Brain pericyte (primary cell): ENCODE measurements around the gene SMIM27.

Experiments
- DNase-seq: peaks from one replicate; pipeline ENCODE4 v3.0.0-alpha.2; 2012; ENCODE audit warnings: low read depth, low spot score

The SMIM27 gene

DNA sequence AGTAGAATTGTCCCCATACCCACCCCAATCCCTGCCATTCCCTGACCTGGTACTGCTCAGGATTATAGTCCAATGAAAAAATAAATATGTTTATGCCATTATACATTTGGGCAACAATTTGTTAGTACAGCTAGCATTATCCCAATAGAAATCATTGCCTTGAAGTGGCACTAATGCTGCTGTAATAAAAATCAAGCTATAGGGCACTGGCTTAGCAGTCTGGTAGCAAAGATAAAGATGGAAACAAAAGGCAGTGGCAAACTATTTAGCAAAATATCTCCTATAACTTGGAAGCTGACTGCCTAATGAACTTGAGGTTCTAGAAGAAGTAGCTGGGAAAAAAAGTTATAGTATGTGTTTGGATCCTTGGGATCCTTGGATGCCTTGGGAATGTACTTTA lies 2.5 kb downstream of the SMIM27 start:
- no peak for DNase-seq

DNA sequence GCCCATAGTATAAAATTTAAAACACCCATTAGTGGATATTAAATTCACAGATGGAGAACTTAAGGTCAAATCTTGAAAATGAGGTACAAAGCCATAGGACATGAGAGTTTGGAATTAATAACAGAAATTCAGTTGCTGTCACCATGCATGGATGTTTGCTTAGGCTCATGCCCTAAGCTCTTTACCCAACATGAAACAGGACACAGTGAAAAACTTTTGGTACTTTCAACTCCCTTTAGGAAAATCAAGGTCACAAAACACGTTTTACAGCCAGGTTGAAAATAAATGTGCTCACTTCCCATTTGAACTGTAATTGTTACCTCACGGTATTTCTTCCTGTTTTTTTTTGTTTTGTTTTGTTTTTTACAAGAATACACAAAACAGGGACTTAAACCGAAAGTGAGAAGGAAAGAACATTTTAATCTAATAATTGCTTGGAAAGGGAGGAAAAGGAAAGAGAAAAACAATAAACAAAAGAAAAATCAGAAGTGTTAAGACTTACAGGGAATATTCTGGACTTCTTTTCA lies 6.3 kb downstream of the SMIM27 start:
- no peak for DNase-seq

DNA sequence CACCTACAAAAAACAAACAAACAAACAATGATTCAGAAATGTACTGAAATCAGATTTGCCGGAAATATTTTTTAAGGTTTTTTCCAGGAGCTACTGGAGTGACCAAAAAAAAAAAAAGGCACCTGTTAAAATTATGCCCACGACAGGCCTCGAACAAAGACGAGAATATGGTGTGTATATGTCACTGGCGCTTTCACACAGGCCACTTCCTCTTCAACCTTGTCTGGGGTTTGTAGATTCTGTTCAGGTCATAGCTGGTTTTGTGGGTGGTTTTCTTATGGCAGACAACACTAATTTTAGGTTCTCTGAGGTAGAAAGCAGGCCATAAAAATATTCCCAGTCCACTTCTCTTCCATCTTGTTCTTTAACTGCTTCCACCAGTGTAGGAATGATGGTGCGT lies 13.8 kb downstream of the SMIM27 start:
- DNase-seq: no peak

DNA sequence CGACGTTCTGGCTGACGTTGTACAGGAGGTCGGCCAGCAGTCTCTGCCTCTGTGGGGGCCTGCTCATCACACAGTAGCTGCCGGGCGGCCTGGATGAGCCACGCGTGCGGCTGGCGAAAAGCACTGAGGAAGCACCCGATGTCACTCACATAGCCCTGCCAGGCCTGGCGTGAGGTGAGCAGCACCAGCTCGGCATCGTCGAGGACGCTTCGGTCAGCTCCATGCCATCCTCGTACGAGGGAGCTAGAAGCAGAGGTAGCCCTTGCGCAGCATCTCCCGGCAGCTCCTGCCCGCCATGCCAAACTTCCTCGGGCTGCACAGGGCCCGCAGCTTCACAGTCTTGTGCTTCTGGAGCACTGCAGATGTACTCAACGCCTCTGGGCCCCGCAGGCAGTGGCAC lies 14.6 kb downstream of the SMIM27 start:
- no peak for DNase-seq

DNA sequence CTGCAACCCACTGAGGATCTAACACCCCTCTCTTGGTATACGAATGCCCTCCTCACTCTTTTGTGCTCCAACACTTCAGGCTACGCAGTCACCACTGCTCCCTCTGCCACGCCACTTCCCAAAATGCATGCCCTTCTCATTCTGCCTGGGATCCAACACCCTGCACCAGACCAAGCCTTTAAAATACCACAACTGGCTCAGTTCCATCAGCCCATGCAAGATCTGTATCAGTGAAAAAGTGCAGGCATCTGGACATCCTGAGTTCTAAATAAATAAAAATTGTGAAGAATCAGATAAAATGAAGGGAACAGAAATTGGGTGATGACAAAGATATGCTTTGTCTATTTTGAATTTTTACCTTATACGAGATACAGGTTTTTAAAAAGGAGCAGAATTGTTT lies 18.1 kb downstream of the SMIM27 start:
- no peak for DNase-seq

DNA sequence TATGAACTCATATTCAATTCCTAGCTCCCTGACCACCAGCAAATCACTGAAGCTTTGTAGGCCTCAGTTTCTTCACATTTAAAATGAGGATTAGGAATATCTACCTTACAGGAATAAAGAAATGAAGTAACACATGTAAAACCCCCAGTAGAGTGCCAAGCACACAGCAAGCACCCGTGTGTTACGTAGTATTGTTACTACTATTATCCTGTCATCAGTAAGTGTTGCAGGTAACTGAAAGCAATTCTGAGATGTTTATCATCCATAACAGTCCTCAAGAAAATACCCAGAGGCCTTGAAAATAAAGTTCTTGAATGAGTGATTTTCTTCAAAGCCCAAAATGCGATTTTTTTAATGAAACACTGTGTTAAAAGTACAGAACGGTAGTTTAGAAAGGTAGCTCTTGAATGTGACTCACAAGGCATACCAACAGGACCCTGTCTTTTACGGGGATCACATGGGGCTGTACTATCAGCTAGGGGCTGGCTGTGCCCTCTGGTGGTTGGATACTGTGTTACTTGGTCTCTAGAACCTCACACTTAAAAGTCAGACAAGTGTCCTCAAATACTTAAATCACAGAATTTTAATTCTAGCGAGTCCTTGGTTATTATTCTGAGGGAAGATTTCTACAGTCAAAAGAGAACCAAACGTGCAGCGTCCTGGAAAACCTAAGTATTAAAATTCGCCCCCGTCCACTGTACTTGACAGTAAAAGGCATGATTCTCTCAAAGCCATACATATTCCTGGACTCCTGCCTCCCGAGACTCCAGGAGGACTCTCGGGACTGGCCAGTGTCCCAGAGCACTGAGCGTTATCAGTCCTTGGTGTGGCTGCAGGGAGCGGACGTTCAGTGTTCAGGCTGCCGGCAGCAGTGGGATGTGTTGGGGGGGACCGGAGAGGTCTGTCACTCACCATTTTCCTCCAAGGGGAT lies 20.1 kb downstream of the SMIM27 start:
- DNase-seq: no peak

DNA sequence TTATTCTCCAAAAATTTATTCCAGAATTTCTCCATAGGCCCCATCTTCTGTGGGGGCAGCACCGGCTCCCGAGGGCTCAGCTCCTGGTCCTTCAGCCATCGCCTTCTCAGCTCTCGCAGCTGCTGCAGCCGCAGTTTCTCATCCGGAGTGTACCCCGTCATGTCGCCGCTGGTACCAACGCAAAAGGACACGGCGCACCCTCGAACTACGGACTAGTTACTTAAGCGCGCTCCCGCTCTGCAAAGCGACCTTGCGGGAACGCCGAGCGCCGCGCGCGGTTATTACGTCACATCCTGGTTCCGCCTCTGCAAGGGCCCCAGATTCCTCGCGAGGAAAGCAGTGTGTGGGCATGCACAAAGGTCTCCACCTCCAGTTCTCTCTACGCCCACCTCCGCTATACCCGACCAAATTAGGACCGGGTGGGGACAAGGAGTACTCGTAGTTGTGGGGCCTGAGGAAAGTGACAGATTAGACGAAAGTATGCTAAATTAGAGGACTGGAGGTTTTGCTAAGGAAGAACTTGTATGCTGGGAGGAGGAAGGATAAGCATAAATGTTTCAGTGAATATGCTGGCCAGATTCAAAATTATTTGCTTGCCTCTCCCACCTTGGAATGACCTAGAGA lies 20.9 kb downstream of the SMIM27 start, which contains the start of gene NDUFB6:
Gene NDUFB6 (minus strand): TSS at position 260 of the 624 bp plus-strand sequence. CDS start 99 bp downstream, at position 161.
- peak; percentile 79 for DNase-seq

DNA sequence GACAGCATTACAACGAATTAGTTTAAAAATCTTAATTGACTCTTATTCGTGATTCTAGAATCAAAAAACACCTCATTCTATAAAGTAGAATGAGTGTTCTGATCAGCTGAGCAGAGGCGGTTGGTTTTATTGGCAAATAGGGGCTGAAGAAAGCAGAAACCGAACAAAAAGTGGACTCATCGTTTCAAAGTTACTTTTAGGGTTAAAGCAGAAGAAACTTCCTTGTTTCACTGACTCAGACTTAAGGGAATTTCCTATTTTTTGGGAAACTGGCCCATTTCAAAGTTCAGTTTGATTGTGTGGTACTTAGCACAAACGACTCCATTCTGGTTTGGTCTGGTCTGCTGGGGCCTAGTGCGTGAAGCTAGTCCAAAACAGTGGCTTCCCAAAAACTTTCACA lies 21.7 kb downstream of the SMIM27 start:
- DNase-seq: no peak

DNA sequence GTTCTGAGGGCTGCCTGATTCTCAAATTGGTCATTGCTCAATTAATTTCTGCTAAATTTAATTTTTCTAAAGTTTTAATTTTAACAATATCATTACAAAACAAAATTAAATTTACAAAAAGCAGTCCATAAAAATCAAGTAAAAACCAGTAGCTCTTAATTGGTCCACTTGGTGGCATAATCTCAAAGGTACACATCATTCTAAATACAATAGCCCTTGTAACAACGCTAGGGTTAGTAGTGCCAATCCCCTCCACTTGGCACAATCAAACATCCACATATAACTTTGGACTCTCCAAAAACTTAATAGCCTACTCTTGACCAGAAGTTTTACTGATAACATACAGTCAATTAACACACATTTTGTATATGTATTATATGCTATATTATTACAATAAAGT lies 22.7 kb downstream of the SMIM27 start:
- no peak for DNase-seq

DNA sequence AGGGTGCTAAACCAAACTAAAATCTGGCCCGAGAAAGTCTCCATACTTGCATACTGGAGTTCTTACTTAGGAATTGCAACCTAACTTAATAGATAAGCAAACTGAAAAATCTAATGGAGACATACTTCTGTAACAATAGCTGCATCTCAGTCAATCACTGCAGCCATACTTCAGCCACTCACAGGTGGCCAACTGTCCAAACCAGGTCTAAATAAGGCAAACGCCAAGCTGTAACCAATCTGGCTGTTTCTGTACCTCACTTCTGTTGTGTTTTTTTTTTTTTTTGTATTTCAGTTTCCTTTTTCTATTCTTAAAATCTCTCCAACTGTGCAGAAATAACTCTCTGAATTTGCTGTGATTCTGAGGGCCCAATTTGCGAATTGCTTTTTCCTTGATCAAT lies 25.2 kb downstream of the SMIM27 start:
- DNase-seq: no peak

DNA sequence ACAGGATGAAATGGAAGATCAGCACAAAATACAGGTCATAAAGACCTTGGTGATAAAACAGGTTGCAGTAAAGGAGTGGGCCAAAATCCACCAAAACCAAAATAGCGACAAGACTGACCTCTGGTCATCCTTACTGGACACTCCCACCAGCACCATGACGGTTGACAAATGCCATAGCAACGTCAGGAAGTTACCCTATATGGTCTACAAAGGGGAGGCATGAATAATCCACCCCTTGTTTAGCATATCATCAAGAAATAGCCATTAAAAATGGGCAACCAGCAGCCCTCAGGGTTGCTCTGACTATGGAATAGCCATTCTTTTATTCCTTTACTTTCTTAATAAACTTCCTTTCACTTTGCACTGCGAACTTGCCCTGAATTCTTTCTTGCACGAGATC lies 26.8 kb downstream of the SMIM27 start:
- DNase-seq: no peak

DNA sequence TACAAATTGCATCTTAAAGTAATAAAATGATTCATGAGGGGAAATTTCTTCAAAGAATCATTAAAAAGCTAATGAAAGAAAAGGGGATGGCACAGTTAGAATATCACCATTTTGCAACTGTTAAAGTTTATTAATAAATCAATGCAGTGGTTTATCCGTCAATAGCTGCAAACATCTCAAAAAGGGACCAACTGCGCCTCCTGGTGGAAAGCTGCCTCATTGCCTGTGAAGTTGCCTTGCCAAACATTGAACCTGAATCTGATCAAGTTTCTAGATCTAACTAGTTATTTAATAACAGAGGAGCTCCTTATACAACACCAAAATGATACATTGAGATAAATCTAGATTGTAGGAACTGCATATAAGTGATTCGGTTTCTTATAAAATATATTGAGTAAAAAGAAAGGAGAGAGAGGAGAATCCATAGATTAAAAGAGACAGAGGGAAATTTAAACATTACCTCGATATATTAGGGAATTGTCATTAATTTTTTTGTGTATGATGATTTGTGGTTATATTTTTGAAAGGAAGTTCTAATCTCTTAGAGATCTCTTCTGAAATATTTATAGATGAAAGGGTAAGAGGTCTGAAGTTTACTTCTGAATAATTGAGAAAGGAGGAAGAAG lies 27.7 kb downstream of the SMIM27 start:
- DNase-seq: peak; percentile 34

DNA sequence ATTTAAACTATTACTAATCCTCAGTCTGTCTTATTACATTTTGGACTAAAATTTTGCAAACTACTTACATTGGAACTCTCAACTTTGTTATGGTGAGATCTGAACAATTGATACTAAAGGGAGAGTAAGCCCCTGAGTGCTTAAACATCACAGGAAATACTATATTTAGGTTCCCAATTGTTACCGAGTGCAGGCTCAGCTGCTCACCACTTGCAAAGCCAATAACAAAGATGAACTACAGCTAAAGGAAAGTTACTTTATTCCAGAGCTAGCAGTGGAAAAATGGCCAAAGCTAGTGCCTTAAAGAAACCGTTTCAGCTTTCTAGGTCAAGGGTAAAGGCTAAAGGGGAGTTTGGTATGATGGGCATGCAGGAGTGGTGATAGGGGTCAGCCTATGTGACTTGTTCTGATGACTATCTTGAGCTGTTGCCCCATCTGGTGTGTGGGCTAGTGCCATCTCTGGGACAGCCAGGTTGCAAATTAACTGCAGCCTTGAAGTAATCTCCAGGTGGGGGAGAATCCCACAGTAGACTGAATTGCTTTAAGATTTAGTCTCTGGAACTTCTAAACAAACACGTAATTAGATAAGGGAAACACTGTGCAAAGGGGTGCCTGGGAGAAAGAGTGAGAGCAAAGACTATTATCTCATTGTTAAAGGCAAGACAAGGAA lies 28.6 kb downstream of the SMIM27 start:
- DNase-seq: no peak

DNA sequence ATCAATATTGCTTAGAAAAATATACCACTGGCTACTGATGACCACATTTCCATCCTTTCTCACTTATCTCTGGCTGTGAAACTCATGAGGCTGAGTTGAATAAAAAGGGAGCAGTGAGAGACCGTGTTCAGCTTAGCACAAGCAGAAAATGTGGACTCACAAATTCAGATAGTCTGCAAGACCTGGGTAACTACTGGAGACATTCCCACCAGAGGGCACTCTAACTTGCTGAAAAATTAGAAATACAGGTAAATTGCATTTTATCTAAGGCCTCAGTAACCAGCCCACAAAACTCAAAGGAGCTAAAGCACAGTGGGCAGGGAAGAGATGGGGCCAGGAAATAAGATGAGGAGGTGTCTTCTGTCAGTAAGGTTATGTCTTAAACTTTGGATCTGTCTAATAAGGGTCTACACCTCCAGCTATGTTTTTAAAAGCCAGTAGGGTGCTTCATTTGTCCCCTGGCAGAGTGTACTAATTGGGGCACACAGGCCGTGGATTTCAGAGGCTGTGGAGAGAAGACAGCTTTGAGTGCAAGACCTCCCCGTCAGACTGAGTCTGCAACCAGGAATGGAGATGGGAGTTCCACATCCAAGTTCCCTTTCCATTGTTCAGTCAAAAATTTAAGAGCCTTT lies 29.5 kb downstream of the SMIM27 start:
- DNase-seq: no peak

DNA sequence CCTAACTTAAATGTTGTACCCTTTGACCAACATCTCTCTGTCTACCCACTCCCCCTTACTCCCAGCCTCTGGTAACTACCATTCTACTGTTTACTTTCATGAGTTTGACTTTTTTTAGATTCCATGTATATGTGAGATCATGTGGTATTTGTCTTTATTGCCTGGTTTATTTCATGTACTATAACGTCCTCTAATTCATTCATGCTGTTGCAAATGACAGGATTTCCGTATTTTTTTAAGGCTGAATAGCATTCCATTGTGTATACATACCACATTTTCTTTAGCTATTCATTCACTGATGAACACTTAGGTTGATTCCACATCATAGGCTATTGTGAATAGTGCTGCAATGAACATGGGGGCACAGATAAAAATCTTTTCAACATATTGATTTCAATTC lies 32.7 kb downstream of the SMIM27 start:
- DNase-seq: no peak

DNA sequence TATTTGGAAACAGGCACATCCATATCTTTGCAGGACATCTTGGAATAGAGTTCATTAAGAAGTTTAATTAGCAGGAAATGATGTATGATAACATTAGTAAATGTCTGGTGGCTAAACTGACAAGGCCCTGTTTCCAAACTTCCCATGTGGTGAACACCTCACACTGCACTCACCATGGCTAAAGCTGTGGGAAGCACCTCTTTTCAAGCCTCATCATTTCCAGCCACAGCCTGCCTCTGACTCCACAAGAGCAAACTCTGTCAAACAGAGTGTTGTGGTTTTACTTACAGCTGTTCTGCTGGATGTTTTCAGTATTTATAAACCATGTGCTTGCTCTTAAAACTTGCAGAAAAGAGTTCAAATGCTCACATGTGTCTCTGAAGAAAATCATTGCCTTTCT lies 35.8 kb downstream of the SMIM27 start:
- DNase-seq: no peak

DNA sequence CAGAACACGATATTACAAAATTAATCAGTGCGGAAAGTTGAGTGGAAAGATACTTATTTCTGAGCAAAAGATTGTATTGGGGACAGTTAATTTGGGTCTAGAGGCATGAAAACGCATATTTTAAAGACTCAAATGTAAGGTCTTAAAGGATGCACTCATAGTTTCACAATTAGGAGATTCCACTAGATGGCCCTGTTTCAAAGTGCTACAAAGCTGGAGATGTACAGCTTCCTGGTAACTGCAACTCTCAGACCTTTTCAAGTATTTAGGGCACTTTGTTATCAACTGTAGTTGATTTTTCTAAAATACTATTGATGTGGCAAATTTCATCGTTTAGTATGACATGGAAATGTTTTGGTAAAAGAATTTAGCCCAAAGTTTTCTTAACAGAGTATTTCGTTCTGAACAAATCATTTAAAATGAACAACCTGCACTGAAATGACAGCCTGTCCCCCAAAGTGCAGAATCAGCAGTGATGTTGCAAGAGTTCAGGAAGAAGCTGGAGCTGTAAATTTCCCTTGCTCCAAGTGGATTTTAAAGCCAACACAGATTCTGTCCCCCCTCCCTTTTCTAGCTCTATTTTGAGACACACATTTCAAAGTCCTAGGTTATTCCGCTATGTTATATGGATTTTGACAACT lies 37.1 kb downstream of the SMIM27 start:
- DNase-seq: no peak

DNA sequence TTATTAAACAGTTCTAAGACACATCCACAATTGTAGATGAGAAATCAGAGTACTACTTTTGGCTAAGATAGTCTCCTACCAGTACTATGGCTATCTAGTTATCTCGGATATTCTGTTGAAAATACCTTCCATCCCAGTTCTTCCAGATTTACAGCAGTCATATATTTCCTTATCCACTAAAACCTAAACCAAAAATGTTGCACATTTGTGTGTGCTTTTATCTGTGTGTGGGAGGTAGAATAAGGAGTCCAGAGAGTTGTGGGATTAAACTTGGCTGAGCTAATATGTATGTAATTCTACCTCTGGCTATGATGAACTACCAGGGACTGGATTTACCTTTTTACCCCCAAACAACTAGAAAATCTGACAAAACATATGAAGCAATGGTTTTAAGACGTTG lies 38.3 kb downstream of the SMIM27 start:
- DNase-seq: no peak

DNA sequence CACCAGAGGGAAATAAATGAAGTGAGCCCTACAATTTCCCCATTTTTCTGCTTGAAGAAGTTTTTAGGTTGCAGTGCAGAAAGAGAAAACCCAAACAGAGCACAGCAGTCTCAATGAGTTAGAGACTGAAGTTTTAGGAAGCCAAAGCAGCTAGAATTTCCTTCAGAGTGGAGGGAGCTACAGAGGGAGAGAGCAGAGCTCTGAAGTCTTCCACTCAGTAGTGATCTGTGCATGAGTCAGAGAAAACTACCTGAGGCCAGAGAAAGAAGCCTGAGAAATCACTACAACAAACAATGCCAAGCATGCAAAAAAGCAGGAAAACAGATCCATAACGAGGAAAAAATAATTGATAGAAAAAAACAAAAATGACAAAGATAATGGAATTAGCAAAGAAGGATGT lies 38.8 kb downstream of the SMIM27 start:
- DNase-seq: no peak

DNA sequence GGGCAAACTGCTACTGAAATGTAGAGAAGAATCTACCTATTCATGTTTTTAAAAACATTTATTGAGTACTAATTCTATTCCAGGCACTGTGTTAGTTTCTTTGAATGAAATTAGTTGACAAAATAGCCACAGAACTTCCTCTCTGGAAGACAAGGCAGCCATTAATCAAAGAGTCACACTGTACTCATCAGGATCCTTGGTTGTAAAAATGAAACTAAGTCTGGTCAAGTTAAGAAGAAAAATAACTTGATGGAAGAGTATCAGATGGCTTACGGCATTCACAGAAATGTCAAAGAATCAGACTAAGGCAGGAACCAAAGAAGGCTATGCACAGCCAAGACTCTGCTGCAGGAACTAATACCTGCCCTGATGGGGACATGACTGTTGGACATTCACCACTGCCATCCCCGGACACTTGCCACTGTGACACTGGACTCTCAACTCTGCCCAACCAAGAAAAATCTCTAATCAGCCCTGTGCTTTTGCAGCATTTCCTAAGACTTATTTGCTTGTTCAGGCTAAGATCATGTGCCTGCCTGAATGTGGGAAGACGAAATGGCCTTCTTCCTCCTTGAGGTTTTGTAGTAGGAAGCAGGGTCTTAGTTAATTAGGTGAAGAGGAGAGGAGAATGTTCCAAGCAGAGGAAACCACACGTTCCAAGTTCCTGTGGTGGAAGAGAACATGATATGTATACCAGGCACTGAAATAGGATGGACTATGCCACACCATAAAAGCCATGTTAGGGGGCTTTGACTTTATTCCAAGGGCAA lies 44.2 kb downstream of the SMIM27 start:
- no peak for DNase-seq
